ENCODE results near the gene FBXO7.

The FBXO7 gene

DNA sequence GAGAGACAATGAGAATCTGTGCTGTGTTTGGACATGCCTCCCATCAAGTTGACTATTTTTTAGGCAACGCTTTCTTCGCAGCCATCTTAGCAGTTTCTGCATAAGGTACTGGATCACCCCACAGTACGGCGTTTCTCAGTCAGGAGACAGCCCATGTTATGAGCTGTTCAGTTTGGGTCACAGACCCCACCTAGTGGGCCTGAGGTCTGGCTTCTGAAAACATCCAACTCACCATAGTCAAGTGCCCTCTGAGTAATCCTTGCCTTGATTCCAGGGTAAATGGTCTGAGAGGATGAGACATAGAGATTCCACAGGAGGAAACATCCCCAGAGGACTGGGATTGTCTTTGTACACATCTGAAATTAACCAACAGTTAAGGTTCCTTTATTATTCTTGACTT, 17.6 kb upstream of the FBXO7 start:
- TF ChIP-seq, protein P1, sequence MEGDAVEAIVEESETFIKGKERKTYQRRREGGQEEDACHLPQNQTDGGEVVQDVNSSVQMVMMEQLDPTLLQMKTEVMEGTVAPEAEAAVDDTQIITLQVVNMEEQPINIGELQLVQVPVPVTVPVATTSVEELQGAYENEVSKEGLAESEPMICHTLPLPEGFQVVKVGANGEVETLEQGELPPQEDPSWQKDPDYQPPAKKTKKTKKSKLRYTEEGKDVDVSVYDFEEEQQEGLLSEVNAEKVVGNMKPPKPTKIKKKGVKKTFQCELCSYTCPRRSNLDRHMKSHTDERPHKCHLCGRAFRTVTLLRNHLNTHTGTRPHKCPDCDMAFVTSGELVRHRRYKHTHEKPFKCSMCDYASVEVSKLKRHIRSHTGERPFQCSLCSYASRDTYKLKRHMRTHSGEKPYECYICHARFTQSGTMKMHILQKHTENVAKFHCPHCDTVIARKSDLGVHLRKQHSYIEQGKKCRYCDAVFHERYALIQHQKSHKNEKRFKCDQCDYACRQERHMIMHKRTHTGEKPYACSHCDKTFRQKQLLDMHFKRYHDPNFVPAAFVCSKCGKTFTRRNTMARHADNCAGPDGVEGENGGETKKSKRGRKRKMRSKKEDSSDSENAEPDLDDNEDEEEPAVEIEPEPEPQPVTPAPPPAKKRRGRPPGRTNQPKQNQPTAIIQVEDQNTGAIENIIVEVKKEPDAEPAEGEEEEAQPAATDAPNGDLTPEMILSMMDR (conservative IDR thresholded peaks at IDR 0.05; ENCODE audit: low read depth, low read length): no peak
- no peak overlapping the region for H3K4me3 ChIP-seq (ENCODE audit: low read length)
- no peak for DNase-seq (ENCODE audit: low read depth)

DNA sequence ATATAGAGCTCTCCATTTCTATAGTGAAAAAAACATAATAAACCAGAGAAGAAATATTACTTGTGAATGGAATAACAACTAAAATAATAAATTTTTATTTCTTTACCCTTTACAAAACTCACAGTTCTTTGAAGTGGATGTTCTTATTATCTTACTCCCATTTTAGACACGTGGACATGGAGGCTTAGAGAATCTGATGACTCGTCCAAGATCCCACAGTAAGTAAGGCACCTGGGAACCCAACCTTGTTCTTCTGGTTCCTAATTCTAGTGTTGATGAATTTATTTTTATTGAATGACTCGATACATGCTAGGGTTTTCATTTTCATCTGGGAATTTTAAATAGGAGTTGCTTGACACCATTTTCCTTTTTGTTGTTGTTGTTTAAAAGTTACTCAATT, 12.2 kb upstream of the FBXO7 start:
- no peak for DNase-seq (ENCODE audit: low read depth)
- TF ChIP-seq, protein P1 (conservative IDR thresholded peaks at IDR 0.05; ENCODE audit: low read depth, low read length): no peak
- H3K4me3 ChIP-seq (ENCODE audit: low read length): no peak overlapping the region

DNA sequence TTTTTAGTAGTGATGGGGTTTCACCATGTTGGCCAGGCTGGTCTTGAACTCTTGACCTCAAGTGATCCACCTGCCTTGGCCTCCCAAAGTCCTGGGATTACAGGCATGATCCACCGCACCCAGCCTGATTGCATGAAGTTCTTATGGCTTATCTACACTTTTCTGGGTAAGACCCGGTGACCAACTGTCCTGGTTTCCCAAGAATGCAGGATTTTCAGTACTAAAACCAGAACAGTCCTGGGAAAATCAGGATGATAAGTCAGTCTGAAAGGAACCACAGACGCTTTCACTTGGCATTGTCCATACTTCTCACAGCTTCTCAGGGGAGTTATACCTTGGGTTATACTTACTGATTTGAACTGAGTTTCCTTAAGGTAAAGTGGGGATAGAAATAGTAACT, 8.9 kb upstream of the FBXO7 start:
- TF ChIP-seq, protein P1 (conservative IDR thresholded peaks at IDR 0.05; ENCODE audit: low read depth, low read length): no peak
- H3K4me3 ChIP-seq (ENCODE audit: low read length): no peak overlapping the region
- peak; percentile 11 for DNase-seq (ENCODE audit: low read depth)

DNA sequence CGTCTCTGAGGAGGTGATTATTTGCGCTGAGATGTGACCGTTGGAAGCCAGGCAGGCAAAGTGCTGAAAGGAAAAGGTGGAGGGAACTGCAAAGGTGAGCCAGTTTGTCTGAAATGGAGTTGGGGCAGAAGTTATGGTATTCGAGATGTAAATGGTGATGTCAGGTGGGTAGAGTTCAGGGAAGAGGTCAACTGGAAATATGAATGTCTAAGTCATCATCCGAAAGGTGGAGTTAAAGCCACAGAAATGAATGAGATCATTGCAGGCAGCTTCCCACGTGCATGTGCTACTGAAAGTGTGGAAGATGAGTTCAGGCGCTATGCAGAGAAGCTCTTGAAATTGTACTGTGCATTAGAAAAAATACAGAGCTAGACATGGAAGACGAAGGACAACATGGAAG, 8.1 kb upstream of the FBXO7 start:
- no peak overlapping the region for H3K4me3 ChIP-seq (ENCODE audit: low read length)
- TF ChIP-seq, protein P1 (conservative IDR thresholded peaks at IDR 0.05; ENCODE audit: low read depth, low read length): no peak
- DNase-seq (ENCODE audit: low read depth): no peak

DNA sequence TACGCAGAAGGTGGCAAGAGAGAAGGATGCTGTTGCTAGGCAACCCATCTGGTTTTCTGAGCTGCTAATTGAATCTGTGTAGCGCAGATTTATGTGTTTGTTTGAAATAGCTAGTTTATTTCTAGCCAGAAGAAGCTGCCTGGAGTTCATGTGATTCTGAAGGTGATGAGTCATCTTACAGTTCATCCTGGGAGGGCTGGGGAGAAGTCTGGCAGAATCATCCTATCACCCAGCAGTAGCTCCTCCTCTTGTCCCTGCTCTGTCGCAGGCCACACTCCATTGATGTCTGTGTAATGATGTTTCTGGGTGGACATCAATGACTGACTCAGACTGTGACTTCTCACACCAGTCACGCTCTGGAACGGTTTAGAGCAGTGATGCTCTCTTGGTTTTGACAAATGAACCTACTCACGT, 4.8 kb upstream of the FBXO7 start:
- TF ChIP-seq, protein P1 (conservative IDR thresholded peaks at IDR 0.05; ENCODE audit: low read depth, low read length): no peak
- no peak overlapping the region for H3K4me3 ChIP-seq (ENCODE audit: low read length)
- peak; percentile 7 for DNase-seq (ENCODE audit: low read depth)

DNA sequence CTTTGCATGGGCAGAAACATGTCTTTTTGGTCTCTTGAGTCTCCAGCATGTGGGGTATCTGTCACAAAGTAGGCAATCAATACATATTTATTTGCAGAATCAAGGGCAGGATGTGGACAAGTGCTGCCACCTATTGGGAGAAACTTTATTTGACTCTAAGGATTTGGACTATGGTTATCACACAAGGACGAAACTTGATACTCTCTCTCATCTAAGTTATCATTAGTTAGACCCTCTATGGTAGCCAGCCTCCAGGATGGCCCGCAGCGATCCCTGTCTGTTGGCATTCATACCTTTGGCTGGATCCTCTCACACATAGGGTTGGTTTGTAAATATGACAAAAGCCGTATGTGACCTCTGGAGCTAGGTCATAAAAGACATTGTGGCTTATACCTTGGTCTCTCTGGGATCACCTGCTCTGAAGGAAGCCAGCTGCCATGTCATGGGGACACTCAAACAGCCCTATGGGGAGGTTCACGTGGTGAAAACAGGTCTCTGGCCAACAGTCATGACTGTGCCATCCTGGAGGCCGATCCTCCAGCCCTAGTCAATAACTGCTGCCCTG, 1.1 kb upstream of the FBXO7 start:
- no peak overlapping the region for H3K4me3 ChIP-seq (ENCODE audit: low read length)
- peak; percentile 6 for DNase-seq (ENCODE audit: low read depth)
- TF ChIP-seq, protein P1 (conservative IDR thresholded peaks at IDR 0.05; ENCODE audit: low read depth, low read length): peak; percentile 56

DNA sequence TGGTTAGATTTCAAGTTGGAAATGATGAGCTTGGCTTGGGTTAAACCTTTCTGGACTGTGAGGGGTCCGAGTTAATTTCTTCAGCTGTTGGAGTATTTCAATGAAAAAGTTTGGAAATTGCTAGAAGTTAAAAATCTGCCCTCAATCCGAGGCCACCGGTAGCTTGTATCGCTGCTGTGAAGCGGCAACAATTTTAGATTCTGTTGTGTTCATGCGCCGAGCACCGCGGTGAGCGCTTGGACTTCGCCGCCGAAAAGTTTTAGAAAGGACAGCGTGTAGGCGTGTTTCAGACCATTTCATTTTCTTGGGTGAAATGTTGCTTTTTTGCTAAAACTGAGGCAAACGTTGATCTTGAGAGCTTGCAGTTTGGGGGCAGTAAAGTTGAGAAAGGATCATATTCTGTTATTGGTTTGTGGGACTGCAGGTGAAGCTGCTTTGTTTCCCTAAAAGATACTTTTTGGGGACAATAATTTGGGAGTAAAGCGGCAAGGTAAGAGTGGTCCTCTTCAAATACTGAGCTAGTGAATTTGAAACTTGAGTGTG, 928 bp downstream of the FBXO7 start:
- DNase-seq (ENCODE audit: low read depth): peak; percentile 5
- peak overlapping the region; percentile 74 for H3K4me3 ChIP-seq (ENCODE audit: low read length)
- TF ChIP-seq, protein P1 (conservative IDR thresholded peaks at IDR 0.05; ENCODE audit: low read depth, low read length): no peak
